Loucy (cell line): ENCODE results near the gene GNE.

Experiments used
- EZH2phosphoT487 ChIP-seq: fragments of 200-600 bp; IDR thresholded peaks from 2 replicates; pipeline ENCODE4 v1.6.1; 2018; ENCODE audit warnings: antibody characterized with exemption, mild to moderate bottlenecking, moderate library complexity, borderline replicate concordance
- TF ChIP-seq, protein P1 (sequence below): fragments of 200-600 bp; sonication (generic); conservative IDR thresholded peaks from 2 replicates; pipeline ENCODE4 v1.5.1; 2014; ENCODE audit warnings: mild to moderate bottlenecking, antibody characterized with exemption, low read length

DNA sequence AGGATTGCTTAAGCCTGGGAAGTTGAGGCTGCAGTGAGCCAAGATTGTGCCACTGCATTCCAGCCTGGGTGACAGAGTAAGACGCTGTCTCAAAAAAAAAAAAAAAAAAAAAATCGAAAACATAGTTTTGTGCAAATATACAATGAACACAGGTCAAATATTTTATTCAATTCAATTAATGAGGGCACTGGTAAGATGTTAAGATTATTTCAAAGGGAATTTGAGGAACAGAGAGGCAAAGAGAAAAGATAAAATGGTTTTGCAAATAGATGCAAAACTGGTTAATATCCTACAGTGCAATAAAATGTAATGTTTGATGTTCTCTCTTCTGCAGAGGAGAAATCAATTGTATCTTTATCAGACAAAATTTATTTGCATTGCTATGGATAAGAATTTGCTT lies 39.5 kb upstream of the GNE start:
- TF ChIP-seq, protein P1, sequence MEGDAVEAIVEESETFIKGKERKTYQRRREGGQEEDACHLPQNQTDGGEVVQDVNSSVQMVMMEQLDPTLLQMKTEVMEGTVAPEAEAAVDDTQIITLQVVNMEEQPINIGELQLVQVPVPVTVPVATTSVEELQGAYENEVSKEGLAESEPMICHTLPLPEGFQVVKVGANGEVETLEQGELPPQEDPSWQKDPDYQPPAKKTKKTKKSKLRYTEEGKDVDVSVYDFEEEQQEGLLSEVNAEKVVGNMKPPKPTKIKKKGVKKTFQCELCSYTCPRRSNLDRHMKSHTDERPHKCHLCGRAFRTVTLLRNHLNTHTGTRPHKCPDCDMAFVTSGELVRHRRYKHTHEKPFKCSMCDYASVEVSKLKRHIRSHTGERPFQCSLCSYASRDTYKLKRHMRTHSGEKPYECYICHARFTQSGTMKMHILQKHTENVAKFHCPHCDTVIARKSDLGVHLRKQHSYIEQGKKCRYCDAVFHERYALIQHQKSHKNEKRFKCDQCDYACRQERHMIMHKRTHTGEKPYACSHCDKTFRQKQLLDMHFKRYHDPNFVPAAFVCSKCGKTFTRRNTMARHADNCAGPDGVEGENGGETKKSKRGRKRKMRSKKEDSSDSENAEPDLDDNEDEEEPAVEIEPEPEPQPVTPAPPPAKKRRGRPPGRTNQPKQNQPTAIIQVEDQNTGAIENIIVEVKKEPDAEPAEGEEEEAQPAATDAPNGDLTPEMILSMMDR = no peak
- no peak for TF ChIP-seq EZH2phosphoT487
